Measurements from ENCODE around the gene FBRSL1. TPM values are rescaled to one million over a fixed set of nuclear protein-coding genes. Genes with fewer than 3 reads are reported as not detected.
"Not testable (repeated sequence)": the region's sequence is repeated elsewhere in the genome, so short reads cannot be mapped to it uniquely, and the experiment has no call there.

The FBRSL1 gene
- total RNA-seq, 1 donor = 3.9 TPM

DNA sequence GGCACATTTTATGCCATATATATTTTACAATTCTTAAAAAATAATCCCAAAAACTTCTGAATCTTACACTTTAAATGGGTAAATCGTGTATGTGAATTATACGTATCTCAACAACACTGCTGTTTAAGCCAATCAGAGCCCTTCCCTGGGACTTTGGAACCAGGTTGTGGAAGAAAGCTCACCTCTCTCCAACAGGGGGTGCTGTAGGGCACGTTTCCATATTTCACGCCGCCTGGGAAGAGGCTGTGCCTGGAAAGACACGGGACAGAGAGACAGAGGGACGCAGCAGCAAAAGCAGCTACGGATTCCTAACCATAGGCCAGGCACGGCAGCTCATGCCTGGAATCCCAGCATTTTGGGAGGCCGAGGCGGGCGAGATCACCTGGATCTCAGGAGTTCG, 29.4 kb upstream of the FBRSL1 start:
- TF ChIP-seq, protein P1, sequence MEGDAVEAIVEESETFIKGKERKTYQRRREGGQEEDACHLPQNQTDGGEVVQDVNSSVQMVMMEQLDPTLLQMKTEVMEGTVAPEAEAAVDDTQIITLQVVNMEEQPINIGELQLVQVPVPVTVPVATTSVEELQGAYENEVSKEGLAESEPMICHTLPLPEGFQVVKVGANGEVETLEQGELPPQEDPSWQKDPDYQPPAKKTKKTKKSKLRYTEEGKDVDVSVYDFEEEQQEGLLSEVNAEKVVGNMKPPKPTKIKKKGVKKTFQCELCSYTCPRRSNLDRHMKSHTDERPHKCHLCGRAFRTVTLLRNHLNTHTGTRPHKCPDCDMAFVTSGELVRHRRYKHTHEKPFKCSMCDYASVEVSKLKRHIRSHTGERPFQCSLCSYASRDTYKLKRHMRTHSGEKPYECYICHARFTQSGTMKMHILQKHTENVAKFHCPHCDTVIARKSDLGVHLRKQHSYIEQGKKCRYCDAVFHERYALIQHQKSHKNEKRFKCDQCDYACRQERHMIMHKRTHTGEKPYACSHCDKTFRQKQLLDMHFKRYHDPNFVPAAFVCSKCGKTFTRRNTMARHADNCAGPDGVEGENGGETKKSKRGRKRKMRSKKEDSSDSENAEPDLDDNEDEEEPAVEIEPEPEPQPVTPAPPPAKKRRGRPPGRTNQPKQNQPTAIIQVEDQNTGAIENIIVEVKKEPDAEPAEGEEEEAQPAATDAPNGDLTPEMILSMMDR (IDR thresholded peaks at IDR 0.05; ENCODE audit: insufficient read depth, low read depth, low read length) = no peak
- no peak for DNase-seq (ENCODE audit: low read depth)
- no peak overlapping the region for H3K4me3 ChIP-seq (ENCODE audit: low read depth, low read length)

DNA sequence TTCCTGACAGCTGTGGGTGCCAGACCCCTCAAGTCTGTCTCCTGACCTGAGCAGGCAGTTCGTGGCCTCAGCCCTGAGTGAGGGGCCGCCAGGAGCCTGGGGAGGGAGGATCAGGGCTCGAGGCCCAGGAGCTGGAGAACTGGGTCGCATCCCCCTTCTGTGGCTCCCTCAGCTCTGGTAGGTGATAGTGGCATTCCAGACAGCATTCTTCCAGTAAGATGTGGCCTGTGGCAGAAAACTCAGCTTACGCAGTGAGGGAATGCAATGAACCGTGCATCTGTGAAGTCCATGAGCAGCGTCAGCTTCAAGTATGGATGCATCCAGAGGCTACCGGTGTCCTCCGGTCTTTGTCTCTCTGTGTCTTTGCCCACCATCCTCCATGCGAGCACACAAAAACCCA, 28.4 kb upstream of the FBRSL1 start:
- TF ChIP-seq, protein P1 (IDR thresholded peaks at IDR 0.05; ENCODE audit: insufficient read depth, low read depth, low read length) = no peak
- H3K4me3 ChIP-seq (ENCODE audit: low read depth, low read length) = no peak overlapping the region
- no peak for DNase-seq (ENCODE audit: low read depth)

DNA sequence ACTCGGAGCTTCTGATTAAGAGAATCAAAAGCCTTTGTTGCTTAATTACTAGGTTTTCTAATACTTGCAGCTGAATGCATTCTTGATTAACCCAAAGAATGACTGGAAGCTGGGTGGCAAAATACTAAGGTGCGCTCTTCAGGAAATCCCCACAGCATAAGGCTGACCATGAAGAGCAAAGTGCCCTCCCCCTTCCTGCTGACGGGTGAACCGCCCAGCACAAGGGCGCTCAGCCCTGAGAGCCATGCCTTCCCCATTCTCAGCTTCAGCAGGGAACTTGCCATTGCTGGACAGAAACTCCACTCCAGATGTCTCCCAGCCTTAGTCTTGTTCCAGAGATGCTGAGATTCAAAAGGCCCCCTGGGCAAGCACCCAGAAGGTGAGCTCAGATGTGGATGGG, 27.2 kb upstream of the FBRSL1 start:
- H3K4me3 ChIP-seq (ENCODE audit: low read depth, low read length) = no peak overlapping the region
- DNase-seq (ENCODE audit: low read depth) = no peak
- TF ChIP-seq, protein P1 (IDR thresholded peaks at IDR 0.05; ENCODE audit: insufficient read depth, low read depth, low read length) = no peak

DNA sequence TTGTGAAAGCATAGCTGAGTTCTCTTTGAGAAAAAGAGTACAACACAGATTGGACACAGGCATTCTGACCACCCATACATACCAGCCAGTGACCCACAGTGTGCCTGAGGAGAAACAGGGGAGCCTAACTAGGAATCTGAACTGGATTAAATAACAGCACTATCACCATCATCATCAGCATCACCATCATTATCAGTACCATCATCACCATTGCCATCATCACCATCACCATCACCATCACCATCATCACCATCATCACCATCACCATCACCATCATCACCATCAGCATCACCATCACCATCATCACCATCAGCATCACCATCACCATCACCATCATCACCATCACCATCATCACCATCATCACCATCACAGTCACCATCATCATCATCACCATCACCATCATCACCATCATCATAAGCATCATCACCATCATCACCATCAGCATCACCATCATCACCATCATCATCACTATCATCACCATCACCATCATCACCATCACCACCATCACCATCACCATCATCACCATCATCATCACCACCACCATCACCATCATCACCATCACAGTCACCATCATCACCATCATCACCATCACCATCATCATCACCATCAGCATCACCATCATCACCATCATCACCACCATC, 26.5 kb upstream of the FBRSL1 start:
- not testable (repeated sequence) for DNase-seq (ENCODE audit: low read depth); H3K4me3 ChIP-seq (ENCODE audit: low read depth, low read length)

DNA sequence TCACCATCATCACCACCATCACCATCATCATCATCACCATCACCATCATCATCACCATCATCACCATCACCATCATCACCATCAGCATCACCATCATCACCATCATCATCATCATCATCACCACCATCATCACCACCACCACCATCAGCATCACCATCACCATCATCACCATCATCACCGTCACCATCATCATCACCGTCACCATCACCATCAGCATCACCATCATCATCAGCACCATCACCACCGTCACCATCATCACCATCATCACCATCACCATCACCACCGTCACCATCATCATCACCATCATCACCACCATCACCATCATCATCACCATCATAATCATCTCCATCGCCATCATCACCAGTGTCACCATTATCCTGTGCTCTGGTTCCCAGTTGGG, 25.6 kb upstream of the FBRSL1 start:
- DNase-seq (ENCODE audit: low read depth); H3K4me3 ChIP-seq (ENCODE audit: low read depth, low read length): not testable (repeated sequence)

DNA sequence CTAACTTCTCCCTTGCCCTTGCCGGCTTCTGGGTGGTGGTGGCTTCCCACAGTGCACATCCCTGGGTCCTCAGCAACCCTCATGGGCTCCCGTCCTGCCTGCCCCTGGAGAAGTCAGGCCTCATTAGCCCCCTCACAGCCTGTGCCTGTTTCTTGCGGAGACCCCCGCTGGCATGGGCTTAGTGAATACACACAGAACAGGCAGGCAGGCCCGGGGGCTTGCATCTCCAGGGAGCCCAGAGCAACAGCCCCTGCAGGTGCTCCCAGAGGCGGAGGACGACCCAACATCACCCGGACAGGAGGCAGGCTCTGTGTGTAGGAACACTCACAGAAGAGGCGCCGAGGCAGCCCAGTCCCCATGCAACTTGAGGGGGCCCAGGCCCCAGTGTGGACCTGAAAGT, 25.1 kb upstream of the FBRSL1 start:
- TF ChIP-seq, protein P1 (IDR thresholded peaks at IDR 0.05; ENCODE audit: insufficient read depth, low read depth, low read length) = no peak
- no peak overlapping the region for H3K4me3 ChIP-seq (ENCODE audit: low read depth, low read length)
- no peak for DNase-seq (ENCODE audit: low read depth)

DNA sequence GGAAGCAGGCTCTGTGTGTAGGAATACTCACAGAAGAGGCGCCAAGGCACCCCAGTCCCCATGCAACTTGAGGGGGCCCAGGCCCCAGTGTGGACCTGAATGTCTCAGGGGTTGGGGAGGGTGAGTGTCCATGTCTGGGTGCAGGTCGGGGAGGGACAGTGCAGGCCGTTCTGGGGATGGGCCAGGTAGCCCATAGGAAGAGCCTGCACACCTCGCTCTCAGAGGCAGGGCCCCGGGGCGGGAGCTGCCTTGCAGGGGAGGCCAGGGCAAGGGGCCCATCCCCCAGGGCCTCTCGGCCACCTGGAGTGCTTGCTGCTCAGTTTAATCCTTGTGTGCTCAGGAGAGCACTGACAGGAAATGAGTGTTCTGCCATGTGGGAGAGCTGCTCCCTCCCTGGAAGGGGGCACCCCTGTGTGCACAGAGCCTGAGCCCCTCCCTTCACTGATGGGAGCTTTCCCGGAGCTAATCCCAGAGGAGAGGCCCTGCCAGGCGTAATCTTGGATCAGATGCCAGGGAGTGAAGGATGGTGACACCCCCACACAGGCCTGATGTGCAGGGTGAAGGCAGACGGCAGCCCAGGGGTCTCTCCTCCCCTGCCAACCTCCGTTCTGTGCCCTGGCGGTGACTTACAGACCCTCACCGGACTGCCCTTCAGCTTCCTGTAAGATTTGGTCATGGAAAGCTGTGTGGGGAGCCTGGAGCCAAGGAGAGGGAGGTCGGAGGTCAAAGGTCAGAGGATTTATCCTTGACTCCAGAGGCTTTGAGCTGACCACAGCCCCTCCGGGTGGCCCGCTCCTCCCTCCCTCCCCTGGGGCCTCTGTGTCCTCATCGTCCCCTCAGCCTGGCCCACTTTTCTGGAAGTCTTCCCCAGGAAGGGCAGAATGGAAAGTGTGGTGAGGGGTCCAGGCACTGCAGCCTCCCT, 24.4 kb upstream of the FBRSL1 start:
- no peak overlapping the region for H3K4me3 ChIP-seq (ENCODE audit: low read depth, low read length)
- TF ChIP-seq, protein P1 (IDR thresholded peaks at IDR 0.05; ENCODE audit: insufficient read depth, low read depth, low read length) = no peak
- DNase-seq (ENCODE audit: low read depth) = no peak

Data from fibroblast of villous mesenchyme (primary cell).